HepG2 (cell line): ENCODE data around the gene TNS1.
"Not testable (repeated sequence)": the region's sequence is repeated elsewhere in the genome, so short reads cannot be mapped to it uniquely, and the experiment has no call there.

Source experiments
- ATF7 ChIP-seq, 2 experiments: fragments of 450-650 bp in 1 of 2; sonication (generic) in 1 of 2; formaldehyde crosslinking in 1 of 2; IDR thresholded peaks; 2 replicates each; pipeline versions ENCODE4 v1.4.0 to v1.6.1; 2016 to 2020; ENCODE audit warnings: antibody characterized with exemption in 1 of 2, mild to moderate bottlenecking in 1 of 2, missing genetic modification reagents in 1 of 2
- EP300 ChIP-seq, 3 experiments: sonication (generic) in 1 of 3; formaldehyde crosslinking in 1 of 3; IDR thresholded peaks; 2 replicates each; pipeline versions ENCODE4 v1.5.1 to v1.6.1; 2011 to 2020; ENCODE audit warnings: low read depth in 2 of 3, low read length in 2 of 3, borderline replicate concordance in 1 of 3, improper control_type of control experiment in 1 of 3, mild to moderate bottlenecking in 1 of 3, missing genetic modification reagents in 1 of 3, moderate library complexity in 1 of 3
- ZMAT3 ChIP-seq: sonication (generic); formaldehyde crosslinking; conservative IDR thresholded peaks from 2 replicates; pipeline ENCODE4 v1.7.0; 2021; ENCODE audit warnings: missing genetic modification reagents
- ZSCAN21 ChIP-seq: sonication (generic); formaldehyde crosslinking; IDR thresholded peaks from 2 replicates; pipeline ENCODE4 v1.8.0; 2022; ENCODE audit warnings: mild to moderate bottlenecking, missing genetic modification reagents, moderate library complexity, borderline replicate concordance

DNA sequence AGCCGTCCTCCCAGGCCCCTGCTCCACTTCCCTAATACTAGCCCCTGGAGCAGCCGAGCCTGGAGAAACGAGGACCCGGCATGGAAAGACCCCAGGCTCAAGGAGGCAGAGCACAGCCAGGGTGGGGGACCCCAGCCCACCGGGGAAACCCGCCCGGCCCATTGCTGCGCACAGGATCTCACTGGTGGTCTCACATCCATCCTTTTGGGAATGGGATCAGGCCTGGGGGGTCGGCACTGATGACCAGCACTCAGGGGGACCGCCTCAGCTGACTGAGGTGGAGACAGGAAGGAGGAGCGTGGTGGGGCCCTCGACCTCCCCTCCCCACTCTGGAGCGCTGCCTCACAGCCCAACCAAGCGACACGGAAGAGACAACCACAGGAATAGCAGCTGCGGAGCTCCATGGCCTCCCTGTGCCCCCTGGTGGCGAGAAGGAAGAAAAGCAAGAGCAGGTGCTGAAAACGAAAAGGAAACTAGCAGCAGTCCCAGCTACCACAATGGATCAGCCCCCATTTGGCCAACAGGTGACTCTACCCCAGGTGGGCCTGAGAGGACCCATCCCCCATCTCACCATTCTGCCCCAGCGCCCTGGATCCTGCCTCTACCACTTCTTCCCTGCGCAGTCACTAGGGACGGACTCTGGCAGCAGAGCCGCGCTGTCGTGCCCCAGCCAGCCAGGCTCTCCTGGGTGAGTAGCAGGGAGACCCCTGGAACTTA lies 31.9 kb upstream of the TNS1 start:
- TF ChIP-seq ZSCAN21 (CRISPR knock-in tag); ATF7 (IDR thresholded peaks at IDR 0.05); ZMAT3 (CRISPR knock-in tag); EP300 (IDR thresholded peaks at IDR 0.05; ENCODE audit: low read depth in 2 of 2, low read length in 2 of 2); EP300 (CRISPR knock-in tag; IDR thresholded peaks at IDR 0.05; ENCODE audit: borderline replicate concordance): not testable (repeated sequence)
- TF ChIP-seq ATF7 (CRISPR knock-in tag; IDR thresholded peaks at IDR 0.05), result 0 out of 2 replicates have a peak, but pooled peaks have one; percentile 56
